Vagina (tissue), 2 donors: ENCODE results near the gene IPO11. TPM values are rescaled to one million over a fixed set of nuclear protein-coding genes. Genes with fewer than 3 reads are reported as not detected.

Experiments
- DNase-seq, 2 donors: peaks; one replicate each; pipeline ENCODE4 v3.0.0-alpha.2; 2017; ENCODE audit errors: extremely low spot score in 2 of 2
- H3K27ac ChIP-seq: fragments of 200-600 bp; sonication (generic); one replicate; pipeline ENCODE4 v1.5.1; 2019
- H3K27me3 ChIP-seq: fragments of 200-600 bp; sonication (generic); one replicate; pipeline ENCODE4 v1.5.1; 2019
- H3K36me3 ChIP-seq, 2 donors: fragments of 200-600 bp; sonication (generic); one replicate each; pipeline ENCODE4 v1.5.1; 2017 to 2019
- H3K4me1 ChIP-seq: fragments of 200-600 bp; sonication (generic); one replicate; pipeline ENCODE4 v1.5.1; 2019
- H3K4me3 ChIP-seq, 2 donors: fragments of 200-600 bp; sonication (generic); 1 replicate in 1 of 2; 2 replicates in 1 of 2; pipeline ENCODE4 v1.5.1; 2016 to 2019
- H3K9me3 ChIP-seq: fragments of 200-600 bp; sonication (generic); one replicate; pipeline ENCODE4 v1.5.1; 2019
- POLR2A ChIP-seq, 2 donors: fragments of 450-650 bp; IDR thresholded peaks; one replicate each; pipeline ENCODE4 v1.6.1; 2017; ENCODE audit warnings: antibody characterized with exemption in 2 of 2, mild to moderate bottlenecking in 2 of 2, moderate library complexity in 2 of 2
- POLR2AphosphoS5 ChIP-seq, 2 donors: sonication (generic); formaldehyde crosslinking; IDR thresholded peaks; one replicate each; pipeline ENCODE4 v1.9.0; 2017; ENCODE audit warnings: antibody characterized with exemption in 2 of 2, mild to moderate bottlenecking in 2 of 2, low read depth in 1 of 2; ENCODE audit not compliant: insufficient read depth in 1 of 2
- intact Hi-C: fragments of 100-400 bp; cut with DNase I; formaldehyde crosslinking; loops from one replicate; pipeline ENCODE4 v1.15.1; 2023
- total RNA-seq: library from RNA; depleted of rRNA; stranded (reverse); fragments of >200 nt; gene quantifications from one replicate; pipeline ENCODE4 v1.2.3, GENCODE V29; 2016
- TF ChIP-seq, protein P1 (sequence below), 3 experiments: fragments of 450-650 bp in 2 of 3; fragments of 200-600 bp in 1 of 3; sonication (generic) in 1 of 3; IDR thresholded peaks; one replicate each; pipeline ENCODE4 v1.5.1; 2017 to 2019; ENCODE audit warnings: antibody characterized with exemption in 3 of 3, mild to moderate bottlenecking in 2 of 3, moderate library complexity in 2 of 3

The IPO11 gene
- total RNA-seq, 1 donor from 2014 or later, result 31.2 TPM

DNA sequence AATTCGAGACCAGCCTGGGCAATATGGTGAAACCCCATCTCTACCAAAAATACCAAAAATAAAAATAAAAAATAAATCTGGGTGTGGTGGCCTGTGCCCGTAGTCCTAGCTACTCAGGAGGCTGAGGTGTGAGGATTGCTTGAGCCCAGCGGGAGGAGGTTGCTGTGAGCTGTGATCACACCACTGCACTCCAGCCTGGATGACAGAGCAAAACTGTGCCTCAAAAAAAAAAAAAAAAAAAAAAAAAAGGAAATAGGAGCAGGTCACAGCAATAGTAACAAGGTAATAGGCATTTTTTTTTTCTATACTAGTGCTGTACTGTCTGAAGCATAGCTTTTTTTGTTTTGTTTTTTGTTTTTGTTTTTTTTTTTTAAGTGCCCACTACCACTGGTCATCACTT is 171.8 kb downstream of the IPO11 start:
- Histone ChIP-seq H3K9me3 (no peaks in the 10 kb centered on the region), H3K36me3 (no peaks in the 10 kb centered on the region), H3K4me3 (no peak overlapping the region), H3K27ac (no peak overlapping the region), H3K27me3 (no peaks in the 10 kb centered on the region), H3K4me1 (no peaks in the 10 kb centered on the region)
- intact Hi-C loops, result no loop called here
- no peak for DNase-seq
- no peak for TF ChIP-seq POLR2A (IDR thresholded peaks at IDR 0.05)
- TF ChIP-seq, protein P1, sequence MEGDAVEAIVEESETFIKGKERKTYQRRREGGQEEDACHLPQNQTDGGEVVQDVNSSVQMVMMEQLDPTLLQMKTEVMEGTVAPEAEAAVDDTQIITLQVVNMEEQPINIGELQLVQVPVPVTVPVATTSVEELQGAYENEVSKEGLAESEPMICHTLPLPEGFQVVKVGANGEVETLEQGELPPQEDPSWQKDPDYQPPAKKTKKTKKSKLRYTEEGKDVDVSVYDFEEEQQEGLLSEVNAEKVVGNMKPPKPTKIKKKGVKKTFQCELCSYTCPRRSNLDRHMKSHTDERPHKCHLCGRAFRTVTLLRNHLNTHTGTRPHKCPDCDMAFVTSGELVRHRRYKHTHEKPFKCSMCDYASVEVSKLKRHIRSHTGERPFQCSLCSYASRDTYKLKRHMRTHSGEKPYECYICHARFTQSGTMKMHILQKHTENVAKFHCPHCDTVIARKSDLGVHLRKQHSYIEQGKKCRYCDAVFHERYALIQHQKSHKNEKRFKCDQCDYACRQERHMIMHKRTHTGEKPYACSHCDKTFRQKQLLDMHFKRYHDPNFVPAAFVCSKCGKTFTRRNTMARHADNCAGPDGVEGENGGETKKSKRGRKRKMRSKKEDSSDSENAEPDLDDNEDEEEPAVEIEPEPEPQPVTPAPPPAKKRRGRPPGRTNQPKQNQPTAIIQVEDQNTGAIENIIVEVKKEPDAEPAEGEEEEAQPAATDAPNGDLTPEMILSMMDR (IDR thresholded peaks at IDR 0.05), result no peak
- TF ChIP-seq POLR2AphosphoS5 (IDR thresholded peaks at IDR 0.05; ENCODE audit: insufficient read depth in 1 of 2, low read depth in 1 of 2), result no peak

DNA sequence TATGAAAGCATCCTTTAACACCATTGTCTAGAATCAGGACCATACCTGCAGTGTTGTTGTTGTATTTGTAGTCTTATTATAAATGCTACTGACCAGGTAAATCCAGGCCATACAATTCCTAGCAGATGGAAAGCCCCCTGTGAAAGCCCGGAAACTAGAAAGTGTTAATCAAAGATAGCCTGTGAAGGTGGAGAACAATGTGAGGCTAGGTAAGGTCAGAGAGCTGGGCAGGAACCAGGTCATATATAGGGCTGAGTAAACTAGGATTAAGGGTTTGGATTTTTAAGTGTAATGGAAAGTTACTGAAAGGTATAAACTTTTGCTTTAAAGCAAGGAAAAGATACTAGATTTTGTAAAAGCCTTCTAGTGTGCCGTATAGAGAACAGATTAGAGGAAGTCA is 172.7 kb downstream of the IPO11 start:
- Histone ChIP-seq H3K27me3 (no peaks in the 10 kb centered on the region), H3K4me1 (no peaks in the 10 kb centered on the region), H3K9me3 (no peaks in the 10 kb centered on the region), H3K4me3 (no peak overlapping the region), H3K36me3 (no peaks in the 10 kb centered on the region), H3K27ac (no peak overlapping the region)
- DNase-seq, result no peak
- intact Hi-C loops, result no loop called here
- no peak for TF ChIP-seq POLR2A (IDR thresholded peaks at IDR 0.05)
- no peak for TF ChIP-seq POLR2AphosphoS5 (IDR thresholded peaks at IDR 0.05; ENCODE audit: insufficient read depth in 1 of 2, low read depth in 1 of 2)
- TF ChIP-seq, protein P1 (IDR thresholded peaks at IDR 0.05), result no peak

DNA sequence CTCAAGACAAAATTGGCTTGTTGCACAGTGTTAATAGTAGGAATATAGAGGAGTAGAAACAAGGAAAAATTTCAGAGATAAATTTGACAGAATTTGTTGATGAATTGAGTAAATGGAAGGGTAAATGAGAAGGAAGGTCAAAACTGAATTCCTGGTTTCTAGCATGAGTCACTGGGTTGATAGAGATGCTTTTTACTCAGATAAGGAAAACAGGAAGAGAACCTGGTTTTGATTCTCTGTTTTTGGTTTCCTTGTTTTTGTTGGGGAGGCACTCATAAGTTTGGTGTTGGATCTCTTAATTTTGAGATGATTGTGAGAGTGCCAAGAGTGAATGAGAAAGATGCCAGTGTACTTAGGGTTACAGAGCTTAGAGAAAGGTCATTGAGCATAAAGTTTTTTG is 173.2 kb downstream of the IPO11 start:
- no peak overlapping the region for H3K4me3 ChIP-seq

DNA sequence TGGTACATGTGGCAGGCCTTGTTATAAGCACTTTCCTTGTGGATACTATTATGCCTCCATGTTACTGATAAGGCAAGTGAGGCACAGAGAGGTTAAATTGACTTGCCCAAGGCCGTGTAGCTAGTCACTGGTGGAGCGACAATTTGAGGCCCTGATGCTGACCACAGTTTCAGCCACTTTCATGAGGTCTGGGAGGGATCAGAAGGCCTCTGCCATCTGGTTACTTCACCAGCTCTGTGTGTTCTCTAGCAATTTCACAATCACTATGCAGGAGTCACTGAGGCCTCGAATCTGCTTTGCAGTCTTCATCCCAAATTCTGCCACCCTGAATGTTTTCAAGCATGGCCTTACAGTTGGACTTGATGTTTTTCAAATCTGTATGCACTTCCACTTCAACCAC is 175.2 kb downstream of the IPO11 start:
- H3K36me3 ChIP-seq, result peaks cover 0 to 10% of the 10 kb centered on the region in 2 donors
- H3K4me1 ChIP-seq, result no peaks in the 10 kb centered on the region
- no peak overlapping the region for H3K4me3 ChIP-seq
- H3K9me3 ChIP-seq, result no peaks in the 10 kb centered on the region
- no peak overlapping the region for H3K27ac ChIP-seq
- no peak for DNase-seq
- no peaks in the 10 kb centered on the region for H3K27me3 ChIP-seq
- TF ChIP-seq POLR2A (IDR thresholded peaks at IDR 0.05) (no peak), POLR2AphosphoS5 (IDR thresholded peaks at IDR 0.05; ENCODE audit: insufficient read depth in 1 of 2, low read depth in 1 of 2) (no peak)
- TF ChIP-seq, protein P1 (IDR thresholded peaks at IDR 0.05), result no peak
- intact Hi-C loops, result no loop called here

More for the DNA sequence above, 173.2 kb downstream of the IPO11 start:
- Histone ChIP-seq H3K9me3 (no peaks in the 10 kb centered on the region), H3K4me1 (no peaks in the 10 kb centered on the region), H3K36me3 (no peaks in the 10 kb centered on the region), H3K27me3 (no peaks in the 10 kb centered on the region), H3K27ac (no peak overlapping the region)
- no peak for DNase-seq
- intact Hi-C loops, result no loop called here
- TF ChIP-seq POLR2AphosphoS5 (IDR thresholded peaks at IDR 0.05; ENCODE audit: insufficient read depth in 1 of 2, low read depth in 1 of 2) (no peak), POLR2A (IDR thresholded peaks at IDR 0.05) (no peak)
- TF ChIP-seq, protein P1 (IDR thresholded peaks at IDR 0.05), result no peak

DNA sequence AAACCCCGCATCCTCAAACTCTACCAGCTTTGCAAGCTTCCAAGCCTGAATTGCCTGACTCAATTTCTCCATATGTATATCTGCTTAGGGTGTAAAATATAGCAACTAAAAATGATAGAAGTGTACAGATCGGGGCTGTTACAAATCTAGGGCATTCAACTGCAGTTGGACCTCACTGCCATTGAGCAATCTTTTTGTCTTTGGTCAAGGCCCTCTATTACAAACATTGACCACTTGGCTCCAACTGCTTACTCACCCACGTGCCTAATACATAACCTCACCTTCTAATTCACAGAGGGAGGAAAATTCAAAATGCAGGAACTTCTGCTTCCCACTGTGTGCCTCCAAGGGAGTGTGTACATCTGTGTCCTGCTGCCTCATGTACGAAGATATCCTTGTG is 176.1 kb downstream of the IPO11 start:
- Histone ChIP-seq H3K9me3 (no peaks in the 10 kb centered on the region), H3K4me1 (no peaks in the 10 kb centered on the region), H3K27me3 (no peaks in the 10 kb centered on the region), H3K36me3 (peaks cover 0 to 10% of the 10 kb centered on the region in 2 donors), H3K4me3 (no peak overlapping the region), H3K27ac (no peak overlapping the region)
- intact Hi-C loops, result no loop called here
- DNase-seq, result no peak
- TF ChIP-seq, protein P1 (IDR thresholded peaks at IDR 0.05), result no peak
- TF ChIP-seq POLR2AphosphoS5 (IDR thresholded peaks at IDR 0.05; ENCODE audit: insufficient read depth in 1 of 2, low read depth in 1 of 2) (no peak), POLR2A (IDR thresholded peaks at IDR 0.05) (no peak)
